Stimulated activated CD4-positive, alpha-beta T cell treated with anti-CD3 and anti-CD28 coated beads, Interleukin-2, amount 100 ng/mL, for 4 hours (primary cell): ENCODE data around the gene CABP2.
A peak's percentile ranks its signal among the peaks of the same experiment; 100 is the strongest.

Experiments used
- DNase-seq: peaks from one replicate; pipeline ENCODE4 v3.0.0-alpha.2; 2020; ENCODE audit warnings: low read depth

Gene CABP2

GRCh38 chr11:67507864-67508485 lies 15.3 kb downstream of the CABP2 start, which contains the start of gene CDK2AP2:
CDK2AP2 (minus strand) TSS chr11:67508162; CDS start chr11:67508082, 80 bp downstream.
- DNase-seq: peak; percentile 95

DNA sequence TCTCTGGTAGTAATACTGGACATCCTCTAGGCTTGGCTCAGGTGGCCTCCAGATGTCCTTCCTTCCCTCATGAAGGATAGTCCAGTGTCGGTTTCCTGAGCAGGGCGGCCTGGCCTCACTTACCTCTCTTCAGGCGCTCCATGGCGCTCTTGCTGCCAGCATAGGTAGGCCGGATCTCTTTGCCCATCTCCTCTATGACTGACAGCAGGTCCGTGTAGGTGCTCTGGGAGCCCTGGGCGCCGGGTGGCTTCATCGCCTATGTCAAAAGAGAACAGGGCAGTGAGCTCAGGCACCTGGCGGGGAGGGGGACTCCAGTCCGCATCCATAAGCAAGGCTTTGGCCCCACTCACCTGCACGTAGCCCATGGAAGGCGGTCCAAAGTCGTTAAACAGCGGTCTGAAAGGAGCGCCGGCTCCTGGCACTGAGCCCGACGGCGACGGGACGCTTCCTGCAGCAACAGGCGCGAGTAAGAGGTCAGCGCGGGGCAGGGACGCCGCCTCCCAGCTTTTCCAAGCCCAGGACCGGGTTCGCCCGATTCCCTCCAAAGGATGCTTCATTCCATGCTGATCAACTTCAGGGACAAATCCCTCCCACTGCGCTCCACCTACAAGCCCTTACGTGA lies 15.9 kb downstream of the CABP2 start:
- no peak for DNase-seq

DNA sequence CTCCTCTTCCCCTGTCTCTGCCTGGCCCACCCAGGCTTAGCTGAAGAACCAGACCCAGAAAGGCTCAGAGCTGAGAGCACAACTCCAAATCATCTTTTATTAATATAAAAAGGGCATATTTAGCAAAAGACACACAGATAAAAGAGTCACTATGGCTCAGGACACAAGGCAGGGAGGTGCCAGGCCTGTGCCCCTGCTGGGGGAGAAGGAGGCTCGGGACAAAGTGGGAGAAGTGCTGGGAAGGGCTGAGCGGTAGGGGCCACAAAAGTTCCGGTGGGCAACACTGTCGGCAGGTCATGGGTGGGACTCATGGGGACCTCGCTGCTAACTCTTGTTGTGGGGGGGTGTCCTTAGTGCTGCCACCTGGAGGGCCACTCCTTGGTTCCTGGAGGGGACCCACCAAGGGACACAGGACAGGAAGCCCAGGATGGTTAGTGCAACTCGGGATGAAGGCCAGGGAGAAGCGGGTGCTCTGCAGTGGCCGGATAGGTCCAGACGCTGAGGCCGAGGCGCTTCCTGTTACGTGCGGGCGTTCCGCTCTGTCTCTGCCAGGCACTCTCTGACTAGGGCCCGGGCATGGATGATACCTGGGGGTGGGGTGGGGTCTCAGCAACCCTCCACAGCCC lies 16.7 kb downstream of the CABP2 start:
- DNase-seq: no peak

DNA sequence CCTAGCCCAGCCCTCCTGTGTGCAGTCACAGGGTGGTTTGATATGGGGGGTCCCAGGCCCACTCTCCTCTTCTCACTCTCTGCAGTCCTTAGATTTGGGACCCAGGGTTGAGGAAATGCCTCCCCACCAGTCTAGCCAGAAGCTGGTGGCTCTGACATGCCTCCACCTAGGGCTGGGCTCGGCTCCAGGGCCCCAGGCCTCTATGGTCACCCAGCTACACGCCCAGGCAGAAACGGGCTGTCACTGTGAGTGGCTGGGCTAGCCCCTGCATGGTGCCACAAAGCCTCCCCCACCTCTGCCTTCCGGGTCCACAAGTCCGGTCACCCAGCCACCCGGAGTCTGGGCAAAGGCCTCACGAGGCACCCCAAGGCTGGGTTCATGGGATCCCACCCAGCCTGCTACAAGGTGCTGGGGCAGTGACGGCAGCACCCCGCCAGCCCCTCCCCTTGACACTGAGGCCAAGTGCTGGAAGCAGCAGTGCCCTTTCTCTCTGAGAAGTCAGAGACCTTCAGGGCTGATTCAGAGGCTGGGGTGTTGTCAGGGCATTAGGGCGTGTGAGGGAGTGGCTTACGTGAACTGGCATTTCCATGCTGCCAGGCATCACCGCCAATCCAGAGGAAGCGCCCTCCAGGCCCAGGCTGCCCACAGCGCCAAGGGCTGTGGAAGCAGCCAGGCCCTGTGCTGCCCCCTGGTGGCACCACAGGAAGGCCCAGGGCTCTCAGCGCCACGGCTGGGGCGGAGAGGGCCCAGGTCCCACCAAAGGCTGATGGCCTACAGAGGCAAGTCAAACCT lies 17.4 kb downstream of the CABP2 start:
- DNase-seq: peak; percentile 82

GRCh38 chr11:67504950-67505581 lies 18.2 kb downstream of the CABP2 start, which contains the start of gene PITPNM1:
PITPNM1 (minus strand) TSS chr11:67505363; CDS start chr11:67504180, 1,183 bp downstream.
- peak; percentile 52 for DNase-seq

GRCh38 chr11:67504005-67504949 lies 19.0 kb downstream of the CABP2 start:
- DNase-seq: no peak

GRCh38 chr11:67503119-67504004 lies 19.9 kb downstream of the CABP2 start:
- DNase-seq: no peak

DNA sequence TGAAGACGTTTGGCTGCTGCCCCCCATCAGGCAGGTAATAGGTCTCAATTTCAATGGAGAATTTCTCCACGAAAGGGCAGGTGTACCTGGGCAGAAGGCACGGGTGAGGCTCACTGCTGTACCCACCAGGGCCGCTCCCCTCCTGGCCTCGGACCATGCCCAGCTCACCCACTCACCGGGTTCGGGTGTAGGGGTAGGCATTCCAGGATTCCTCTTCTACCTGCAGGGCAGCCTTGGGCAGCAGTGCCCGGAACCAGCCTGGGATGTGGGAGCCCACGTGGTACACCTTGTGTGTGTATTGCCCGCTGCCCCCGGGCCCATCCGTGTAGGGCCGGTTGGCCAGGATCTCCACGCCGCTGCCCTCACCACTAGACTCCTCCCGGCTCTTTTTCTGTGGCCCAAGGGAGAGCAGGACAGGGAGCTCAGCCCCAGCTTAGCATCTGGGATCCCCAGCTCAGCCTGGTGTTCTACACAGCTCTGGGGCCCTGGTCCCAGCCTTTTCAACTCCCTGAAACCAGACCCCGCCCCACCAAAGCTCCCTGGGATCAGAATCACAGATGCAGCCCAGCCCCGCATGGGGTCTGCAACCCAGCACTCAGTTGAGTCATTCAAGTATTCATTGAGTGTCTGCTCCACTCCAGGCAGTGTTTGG lies 20.8 kb downstream of the CABP2 start:
- no peak for DNase-seq

DNA sequence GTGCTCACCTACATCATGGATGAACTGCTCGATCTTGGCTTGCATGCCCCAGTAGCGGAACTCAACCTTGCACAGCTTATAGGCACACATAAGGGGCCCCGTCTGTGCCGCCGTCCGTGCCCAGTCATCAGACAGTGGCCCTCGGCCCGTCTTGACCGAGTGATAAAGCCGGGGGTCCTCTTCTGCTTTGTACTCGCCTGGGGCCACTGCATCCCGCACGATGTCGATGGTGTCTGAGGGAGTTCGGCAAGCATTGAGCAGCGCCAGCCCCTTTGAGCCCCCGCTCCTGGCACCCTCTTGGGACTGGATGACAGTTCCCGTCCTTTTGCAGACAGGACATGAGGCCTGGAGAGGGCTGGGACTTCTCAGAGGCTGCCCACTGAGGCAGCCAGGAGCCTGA lies 21.4 kb downstream of the CABP2 start:
- DNase-seq: no peak

DNA sequence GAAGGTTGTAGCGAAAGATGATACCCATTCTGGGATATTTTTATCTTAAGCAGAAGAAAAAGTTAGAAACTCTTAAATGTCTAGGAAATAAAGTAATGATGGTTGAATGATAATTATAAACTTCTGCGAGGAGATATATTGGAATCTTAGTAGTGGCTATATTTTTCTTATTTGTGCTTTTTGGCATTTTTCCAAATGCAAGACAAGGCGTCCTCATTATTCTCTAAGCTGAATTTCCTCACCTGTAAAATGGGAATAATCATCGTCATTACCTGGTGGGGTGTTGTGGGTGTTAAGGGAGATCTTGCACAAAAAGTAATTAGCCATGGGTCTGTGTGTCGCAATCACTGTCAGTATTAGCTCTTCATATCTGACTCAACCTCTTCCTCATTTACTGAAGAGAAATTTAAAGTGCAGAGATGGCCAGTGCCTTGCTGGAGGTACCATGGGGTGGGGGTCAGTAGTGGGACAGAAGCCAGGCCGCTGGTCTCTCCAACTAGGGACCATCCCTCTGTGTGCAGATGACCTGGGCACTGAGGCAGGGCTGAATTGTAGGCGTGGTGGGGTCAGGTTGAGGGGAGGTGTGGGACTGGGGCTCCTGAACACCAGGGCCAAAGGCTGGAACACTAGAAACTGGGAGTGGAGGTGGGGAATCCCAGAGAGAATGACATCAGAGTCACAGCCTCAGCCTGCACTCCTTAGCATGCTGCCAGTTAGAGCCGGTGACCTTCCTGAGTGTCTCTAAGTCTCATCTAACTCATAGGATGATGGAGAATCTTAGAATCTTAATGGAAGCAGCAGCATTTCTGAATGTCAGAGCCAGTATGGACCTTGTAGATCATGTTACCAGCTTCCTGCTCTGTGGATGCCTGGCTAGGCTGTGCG lies 22.2 kb downstream of the CABP2 start:
- DNase-seq: no peak

GRCh38 chr11:67500484-67500821 lies 22.8 kb downstream of the CABP2 start:
- no peak for DNase-seq

DNA sequence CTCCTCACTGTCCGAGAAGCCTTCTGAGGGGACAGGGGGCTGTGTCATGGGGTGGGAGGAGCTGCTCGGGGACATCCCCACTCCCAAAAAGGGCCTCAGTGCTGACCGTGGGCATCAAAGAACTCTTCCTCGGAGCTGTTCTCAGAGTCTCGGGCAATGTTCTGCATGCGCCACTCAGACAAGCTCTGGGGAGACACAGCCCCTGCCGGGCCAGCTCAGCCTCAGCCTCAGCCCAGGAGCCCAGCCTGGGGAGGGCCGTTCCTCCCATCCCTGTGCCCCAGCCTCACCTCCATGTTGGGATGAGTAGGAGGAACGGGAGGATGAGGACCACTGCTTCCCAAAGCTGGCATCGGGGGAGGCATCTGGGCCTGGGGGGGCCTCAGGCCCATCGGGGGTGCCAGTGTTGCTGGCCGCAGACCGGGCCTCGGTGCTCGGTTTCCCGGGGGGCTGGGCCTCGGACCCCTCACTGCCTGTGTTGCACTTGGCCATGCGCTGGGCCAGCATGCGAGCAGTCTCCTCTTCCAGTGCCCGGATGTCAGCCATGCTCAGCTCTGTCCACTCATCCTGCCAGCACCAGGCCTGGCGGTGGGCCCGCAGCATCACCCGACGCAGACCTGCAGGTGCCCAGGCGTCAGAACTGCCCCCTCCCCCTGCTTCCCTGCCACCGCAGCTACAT lies 23.3 kb downstream of the CABP2 start:
- DNase-seq: no peak

GRCh38 chr11:67498544-67498972 lies 24.7 kb downstream of the CABP2 start:
- DNase-seq: no peak

DNA sequence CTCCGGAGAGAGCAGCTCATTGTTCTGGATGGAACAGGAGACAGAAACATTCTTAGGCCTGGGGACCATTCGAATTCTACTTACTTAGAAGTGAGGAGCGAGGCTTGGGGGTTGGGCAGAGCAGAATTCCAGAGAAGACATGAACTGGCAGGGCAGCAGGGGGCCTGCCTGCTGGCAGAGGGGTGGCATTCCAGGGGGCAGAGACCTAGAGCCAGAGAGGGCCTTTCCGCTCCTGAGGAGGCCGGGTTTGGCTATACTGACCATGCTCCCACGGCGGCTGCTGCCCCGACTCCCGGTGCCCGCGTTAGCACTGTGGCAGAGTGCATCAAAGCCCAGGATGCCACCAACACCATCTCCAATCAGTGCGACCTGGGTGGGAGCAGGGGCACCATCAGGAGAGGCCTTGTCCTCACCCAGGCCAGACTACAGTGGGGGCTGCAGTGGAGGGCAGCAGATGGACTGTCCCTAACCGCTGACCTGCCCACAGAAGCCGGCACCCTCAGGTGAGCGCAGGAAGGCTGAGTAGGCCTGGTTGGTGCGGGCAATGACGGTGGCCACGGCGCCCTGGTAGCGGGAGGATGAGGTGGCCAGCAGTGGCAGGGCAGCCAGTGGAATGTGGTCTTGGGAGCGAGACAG lies 25.5 kb downstream of the CABP2 start:
- no peak for DNase-seq

DNA sequence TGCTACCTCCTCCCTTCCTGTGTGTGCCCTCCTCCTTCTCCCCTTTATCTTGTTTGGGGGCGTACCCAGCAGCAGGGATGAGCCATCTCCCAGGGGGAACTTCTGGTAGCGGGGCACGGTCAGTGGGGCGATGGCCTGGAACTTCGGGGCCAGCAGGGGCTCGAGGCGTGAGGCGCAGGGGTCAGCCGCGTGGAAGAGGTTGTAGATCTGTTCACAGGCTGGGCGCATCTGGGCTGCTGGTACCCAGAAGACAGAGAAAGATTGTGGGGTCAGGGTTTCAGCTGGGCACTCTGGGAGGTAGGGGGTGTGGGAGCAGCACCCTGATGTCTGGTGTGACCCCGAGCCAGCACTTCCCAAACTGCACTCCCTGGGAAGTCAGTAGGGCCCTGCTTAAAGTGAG lies 27.1 kb downstream of the CABP2 start:
- no peak for DNase-seq

DNA sequence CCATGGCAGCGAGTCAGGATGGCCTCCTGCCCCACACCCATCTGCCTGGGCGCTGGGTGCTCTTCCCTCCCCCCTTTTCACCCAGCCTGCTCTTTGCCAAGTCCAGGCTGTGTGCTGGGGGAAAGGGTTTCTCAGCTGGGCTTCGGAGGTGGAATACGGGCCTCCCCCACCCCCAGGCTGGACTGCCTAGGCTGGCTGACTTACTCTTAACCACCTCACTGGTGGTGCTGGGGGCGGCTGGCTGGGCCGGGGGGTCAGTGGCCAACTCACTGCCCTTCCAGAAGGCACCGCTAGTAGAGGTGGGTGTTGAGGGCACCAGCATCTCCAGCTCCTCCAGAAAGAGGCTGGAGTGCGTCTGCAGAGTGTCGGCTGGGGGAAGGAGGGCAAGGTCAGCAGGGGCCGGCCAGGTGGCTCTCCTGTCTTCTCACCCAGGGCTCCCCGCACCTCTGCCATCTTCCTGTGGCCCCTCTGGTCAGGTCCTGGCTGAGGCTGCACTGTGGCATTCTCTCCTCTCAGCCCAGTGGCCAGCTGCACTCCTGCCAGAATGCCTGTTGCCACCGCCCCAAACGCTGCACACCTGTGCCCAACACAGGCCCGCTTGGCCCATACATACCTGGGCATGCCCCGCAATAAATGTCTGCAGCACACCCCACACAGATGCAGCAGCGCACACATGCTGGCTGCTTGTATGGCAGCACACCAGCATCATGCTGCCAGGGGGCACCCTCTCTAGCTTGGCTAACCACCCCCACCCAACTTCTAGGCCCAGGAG lies 27.8 kb downstream of the CABP2 start:
- DNase-seq: no peak
